HG02840 (cell line): Measurements from ENCODE around the gene LRRC4.

ENCODE experiments used
- ATAC-seq: cut with Tn5 transposase; IDR thresholded peaks from one replicate; pipeline ENCODE4 v1.9.1; 2021; ENCODE audit warnings: mild to moderate bottlenecking, moderate library complexity, moderate number of reproducible peaks; ENCODE audit not compliant: unreplicated experiment, low FRiP score

The LRRC4 gene

DNA sequence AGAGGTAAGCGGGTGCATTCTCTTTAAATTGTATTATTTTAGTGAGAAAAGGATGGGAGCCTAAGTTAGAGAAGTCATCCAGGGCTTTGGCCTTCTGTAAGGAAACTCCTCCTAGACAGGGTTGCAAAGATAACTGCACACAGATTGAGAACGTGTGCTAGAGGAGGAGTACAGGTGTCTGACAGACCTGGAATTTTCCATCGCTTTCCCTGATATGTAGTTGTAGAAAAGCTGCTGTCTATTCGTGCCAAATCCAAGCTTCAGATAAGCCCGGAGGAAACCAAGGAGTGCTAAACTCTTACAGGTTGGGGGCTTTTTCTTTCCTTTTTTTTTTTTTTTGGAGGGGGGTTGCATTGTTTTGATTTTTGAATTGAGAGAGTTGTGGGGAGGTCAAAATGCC lies 23.1 kb downstream of the LRRC4 start:
- no peak for ATAC-seq

DNA sequence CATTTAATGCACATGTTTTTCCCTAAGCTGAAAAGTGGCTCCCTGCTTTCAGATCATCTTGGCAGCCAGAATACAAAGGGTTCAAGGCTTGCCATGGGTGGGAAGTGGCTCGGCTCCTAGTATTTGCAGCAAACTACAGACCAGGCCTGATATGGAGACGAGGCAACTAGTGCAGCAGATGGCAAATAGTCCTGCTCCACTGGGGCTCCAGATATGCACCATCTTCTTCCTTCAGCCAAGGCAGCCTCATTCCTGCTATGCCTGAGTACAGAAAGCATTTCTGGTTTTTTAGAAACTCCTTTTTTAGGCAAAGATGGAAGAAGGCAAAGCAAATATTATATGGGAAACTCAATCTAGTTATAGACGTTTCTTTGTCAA lies 23.9 kb downstream of the LRRC4 start:
- no peak for ATAC-seq

DNA sequence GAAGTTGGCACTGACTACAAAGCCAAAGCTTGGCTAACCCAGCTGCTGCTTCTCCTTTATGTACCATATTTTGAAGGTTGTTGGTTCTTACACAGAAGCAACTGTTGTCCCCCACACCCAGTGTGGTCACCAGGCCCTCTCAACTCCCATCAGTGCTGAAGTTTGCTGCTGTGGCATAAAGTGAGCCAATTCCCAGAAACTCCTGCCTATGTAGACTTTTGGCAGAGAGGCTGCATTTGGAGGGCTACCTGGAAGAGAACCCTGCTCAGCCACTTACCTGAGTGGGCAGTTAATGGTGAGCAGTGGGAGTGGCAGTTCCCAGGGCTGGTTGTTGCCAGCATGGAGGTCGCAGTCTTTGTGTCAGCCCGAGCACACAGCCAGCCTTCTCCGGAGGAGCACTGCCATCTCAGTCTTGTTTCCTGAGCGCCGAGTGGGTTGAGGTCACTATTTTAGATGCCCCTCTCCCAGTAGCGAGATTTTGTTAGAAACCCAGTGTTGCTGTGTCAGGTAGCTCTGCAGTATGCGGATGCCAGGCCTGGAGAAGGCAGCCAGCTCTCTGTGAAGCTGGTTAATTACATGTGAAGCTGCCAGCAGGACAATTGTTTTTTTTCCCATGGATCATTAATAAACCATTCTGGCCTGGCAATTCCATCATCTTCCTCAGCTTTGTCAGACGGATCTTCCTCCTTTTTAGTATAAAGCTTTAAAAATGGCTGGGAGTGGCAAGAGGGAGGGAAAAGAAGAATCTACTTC lies 24.5 kb downstream of the LRRC4 start:
- ATAC-seq, result no peak

DNA sequence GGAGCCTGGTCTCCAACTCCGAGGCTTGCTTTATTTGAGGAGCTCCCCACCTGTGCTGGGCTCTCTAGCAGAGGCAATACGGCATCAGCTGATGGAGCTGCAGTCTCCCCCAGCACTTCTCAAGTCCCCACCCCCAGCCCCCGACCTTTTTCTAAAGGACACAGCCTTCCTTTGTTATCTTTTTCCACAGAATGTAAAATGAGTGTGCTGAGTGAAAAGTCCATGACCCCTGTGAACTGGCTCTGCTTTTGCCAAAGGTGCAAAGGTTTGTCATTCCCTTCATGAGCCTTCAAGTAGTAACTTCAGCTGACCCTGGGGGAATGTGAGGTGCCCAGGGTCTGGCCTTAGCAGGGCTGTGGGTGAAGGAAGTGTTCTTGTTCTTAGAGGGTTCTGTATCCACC lies 25.5 kb downstream of the LRRC4 start:
- no peak for ATAC-seq

DNA sequence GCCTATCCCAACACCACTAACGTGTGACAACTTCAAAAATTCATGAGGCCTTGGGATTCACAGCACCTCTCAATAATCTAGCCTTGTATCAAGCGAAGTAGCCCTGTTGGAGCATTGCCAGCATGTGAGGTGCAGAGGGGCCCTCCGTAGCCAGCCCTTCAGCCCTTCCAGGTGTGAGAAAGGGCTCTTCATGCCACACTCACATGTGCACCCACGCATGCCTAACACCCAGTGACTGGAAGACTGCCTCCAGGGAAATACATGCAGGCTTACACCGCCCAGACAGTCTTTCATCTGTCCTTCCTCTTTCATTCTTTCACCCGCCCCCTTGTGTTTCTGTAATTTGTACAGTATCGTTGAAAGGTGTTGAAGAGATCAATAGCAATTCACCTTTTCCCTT lies 26.1 kb downstream of the LRRC4 start:
- no peak for ATAC-seq

DNA sequence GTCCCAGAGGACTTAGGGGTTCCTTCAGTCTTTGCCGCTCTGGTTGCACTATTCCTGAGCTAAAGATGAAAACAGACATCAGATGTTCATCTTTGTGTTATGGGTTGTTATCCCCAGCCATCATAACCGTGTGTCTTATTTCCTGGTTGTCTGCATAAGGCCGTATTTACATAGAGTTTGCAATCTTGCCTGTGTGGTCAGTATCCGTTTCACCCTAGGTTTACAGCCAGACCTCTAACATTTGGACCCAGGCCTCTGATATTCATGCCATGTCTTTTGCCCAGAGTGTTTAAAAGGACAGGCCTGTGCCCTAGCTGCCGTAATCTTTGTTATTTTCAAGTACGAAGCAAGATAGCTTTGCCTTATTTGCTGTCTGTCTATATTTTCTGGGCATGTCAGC lies 26.6 kb downstream of the LRRC4 start:
- no peak for ATAC-seq

DNA sequence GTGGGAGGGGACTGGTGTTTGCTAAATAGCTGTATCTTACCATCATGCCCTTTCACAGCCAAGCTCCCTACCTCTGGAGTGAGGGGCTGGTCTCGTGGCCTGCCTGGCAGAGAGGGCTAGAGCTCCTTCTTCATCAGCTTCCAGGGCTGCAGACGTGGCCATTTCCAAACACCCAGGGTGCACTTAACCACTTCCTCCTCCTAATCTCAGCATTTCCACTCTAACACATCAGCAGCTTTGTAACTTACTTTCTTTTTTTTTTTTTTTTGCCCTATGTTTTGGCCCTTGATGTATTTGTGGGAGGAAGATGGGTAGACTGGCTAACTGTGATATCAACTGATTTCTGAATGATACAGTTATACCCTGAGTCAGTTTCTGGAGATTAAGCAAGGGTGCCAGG lies 27.4 kb downstream of the LRRC4 start:
- no peak for ATAC-seq

DNA sequence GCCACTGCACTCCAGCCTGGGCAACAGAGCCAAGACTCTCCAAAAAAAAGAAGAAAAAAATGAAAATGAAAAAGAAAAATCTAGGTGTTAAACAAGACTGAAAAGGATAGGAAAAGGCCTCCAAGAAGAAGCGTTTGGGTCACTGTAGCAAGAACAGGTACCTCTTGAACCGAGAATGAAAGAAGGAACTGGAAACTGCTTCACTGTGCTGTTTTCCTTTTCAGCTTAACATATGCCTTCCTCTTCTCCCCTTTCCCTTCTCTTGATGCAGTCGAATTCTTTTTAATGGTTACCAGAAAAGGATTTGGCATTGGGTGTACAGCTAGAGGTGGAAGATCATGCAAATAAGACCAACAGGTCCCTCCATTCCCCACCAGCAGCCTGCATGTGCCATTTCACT lies 28.1 kb downstream of the LRRC4 start:
- peak; percentile 46 for ATAC-seq

DNA sequence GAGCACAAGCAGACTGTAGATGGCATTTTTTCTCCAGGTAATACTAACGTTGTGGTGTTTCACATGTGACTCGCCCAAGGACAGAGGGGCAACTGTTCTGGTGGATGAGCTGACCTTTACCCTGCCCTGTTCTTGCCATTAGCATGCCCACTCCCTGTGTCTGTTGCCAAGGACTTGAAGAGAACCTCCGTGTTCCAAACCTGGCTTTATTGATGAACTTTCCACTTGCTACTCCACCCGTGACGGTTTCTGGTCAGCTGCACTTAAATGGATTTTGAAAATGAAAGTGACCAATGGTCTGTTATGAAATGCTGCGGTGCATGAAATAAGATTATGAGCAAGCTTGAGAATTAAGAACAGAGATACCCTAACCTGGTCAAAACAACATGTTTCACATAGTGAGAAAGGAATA lies 30.4 kb downstream of the LRRC4 start:
- peak; percentile 41 for ATAC-seq

DNA sequence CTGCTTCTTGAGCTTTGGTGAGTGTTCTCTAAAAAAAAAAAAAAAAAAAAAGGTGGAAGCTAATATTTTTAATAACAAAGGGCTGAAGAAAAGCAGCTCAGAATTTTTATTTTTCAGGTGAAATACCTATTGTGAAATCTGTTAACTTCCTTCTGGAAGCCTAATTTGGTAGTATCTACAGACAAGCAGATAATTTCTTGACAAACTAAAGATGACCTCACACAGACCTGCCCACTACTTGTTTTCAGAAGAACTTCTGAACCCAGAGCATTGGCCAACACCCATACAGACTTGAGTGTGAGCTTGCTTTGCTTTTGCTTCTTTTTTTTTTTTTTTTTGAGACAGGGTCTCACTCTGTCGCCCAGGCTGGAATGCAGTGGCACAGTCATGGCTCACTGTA lies 31.2 kb downstream of the LRRC4 start:
- ATAC-seq, result no peak

DNA sequence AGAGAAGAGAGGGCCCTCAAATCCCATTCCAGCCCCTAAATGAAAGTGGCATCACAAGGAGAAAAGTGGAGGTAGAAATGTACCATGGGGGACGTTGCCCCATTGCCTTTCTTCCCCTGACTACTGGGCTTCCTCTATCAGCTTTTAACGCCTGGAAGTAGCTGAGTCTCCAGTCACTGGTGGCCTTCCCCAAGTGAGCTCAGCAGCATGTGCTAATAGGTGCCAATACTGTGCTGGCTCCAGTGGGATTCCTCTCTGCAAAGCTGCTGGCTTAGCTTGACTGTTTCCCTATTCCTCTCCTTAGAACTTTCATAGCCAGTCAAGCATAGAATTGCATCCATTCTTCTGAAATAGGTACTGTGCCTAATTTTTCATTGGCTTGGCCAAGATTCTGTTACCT lies 32.6 kb downstream of the LRRC4 start:
- ATAC-seq, result no peak

DNA sequence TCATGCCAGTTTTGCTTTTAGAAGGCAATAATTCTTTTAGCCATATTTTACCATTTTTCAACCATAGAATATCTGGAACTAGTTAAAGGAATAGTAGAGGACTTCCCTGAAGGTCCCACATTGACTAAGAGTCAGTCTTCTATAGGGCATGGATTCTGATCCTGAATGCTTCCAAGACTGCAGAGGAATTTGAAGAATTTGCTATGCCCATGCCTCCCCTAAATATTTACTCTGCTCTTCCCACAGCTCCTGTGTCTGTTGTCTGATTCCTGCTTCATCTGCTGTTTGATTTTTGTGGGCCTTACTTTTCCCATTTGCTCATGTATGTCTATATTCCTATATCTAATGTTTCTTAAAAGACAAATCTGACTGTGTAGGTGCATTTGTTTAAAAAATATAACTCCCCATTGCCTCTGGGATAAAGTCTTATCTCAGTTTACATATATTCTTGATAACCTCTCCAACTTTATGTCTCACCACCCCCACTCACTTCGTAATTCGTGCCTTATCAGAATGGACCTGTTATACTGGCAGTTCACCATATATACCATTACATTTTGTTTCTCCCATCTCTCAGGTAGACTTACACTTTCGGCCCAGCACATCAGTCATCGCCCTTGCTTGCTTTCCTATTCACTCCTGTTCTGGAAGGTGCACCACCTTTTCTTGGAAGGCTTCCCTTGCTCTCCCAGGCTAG lies 33.9 kb downstream of the LRRC4 start:
- ATAC-seq, result no peak

DNA sequence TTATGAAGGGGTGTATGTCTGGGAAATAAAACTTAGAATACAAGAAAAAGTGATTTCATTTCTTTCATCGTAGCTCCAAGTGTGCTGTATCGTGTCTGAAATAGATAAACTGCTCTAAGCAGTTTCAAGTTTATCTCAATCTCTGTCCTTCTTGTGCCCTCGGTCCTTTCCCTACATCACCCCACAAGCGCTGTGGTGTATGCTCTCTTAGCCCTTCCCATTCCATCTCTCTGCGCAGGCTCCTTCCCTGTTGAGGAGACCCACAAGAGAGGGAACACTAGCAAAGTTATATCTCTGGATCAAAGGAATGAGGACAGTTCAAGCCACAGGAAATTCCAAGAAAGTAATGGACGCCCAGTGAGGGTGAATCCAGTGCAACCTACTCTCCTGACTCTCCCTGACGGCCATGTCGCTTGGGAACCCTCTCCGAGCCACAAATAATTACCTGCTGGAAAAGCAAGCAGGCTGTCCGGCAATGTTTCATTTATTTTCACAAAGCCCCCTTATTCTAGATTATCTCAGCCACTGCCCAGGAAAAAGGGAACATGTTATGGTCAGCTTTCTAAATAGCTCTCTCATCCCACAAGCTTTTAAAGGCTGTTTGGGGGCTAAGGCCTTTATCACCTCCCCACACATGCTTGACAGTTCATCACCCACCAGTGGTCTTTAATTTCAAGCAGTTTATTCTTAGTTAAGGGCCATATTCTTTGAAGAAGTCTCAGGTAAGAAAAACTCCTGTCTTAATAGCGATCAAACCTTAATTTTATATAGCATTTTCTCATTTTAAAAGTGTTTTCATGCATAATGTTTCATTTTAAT lies 34.8 kb downstream of the LRRC4 start:
- ATAC-seq, result no peak

DNA sequence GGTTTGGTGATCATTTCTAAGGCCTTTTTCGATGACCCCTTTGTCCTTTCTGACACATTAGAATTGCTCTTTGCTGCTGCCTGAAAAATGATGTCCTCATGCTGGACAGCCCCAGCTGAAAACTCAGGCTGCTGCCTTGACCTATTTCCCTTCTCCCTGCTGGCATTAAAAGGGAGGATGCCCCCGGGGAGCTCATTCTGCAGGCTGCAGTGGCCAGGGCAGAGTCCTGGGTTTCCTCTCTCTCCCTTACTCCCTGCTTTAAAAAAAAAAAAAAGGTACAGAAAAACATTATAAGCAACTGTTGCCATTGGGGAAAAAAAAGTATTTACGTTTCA lies 35.4 kb downstream of the LRRC4 start:
- ATAC-seq, result no peak

DNA sequence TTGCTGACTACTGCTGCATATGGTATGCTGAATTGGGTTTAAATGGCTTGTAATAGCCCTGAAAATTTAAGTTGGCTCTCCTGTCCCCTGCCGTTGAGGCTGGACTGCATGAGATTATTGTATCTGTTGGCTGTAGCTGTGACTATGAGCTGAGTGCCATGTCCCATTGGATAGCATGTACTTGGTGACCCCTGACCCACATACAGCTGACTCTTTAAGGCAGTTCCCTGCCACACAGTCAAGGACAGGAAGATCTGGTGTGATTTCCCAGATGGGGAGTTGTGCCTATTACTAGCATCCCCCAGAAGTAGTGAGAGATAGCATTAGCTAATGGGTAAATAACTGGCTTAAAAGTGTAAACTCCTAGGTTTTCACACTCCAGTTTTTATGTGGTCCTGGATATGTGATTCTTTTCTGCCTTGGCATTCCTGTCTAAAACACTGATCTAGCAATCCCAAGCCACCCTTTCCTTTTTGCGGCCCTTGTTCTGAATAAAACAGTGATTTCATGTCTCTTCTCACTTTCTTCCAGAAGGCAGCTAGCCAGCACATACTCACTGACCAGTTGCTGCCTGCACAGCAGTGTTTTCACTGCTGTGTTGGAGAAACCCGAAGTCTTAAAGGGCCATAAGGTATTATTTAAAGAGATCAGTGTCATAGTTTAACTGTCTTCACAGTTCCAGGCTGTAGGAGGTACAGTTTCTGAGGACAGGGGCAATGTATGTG lies 35.9 kb downstream of the LRRC4 start:
- no peak for ATAC-seq

DNA sequence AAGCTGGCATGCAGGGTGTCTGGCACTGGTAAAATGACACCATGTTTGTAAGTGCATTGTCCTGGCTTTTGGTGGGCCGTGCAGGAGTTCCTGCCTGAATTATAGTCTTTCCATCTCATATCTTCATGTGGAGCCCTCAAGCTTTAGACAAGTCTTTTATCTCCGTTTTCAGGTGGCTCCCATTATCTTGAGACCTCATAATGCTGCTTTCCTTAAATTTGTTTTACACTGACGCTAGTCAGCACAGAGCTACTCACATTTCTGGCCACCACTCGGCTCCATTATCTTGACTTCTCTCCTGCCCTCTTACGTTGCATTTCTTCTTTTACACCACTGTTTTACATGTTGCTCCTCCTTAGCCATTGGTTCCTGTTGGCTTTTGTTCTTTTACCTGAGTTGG lies 37.2 kb downstream of the LRRC4 start:
- ATAC-seq, result no peak

DNA sequence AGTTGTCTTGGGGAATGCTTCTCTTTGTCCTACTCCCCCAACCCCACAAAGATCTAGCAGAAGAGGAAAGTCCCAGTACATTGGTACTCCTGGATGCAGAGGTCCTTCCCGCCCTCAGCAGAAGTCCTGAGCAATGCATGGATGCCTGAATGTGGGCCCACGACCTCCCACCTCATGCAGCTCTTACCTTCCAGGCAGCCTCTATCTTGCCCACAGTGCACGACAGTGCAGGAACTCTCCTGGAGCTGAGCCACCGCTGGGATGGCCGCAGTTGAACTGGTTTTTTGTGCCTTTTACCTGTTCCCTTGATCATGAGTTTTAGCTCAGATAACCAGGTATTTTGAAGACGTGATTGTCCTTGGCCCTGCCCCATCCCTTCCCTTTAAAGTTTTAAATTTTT lies 37.9 kb downstream of the LRRC4 start:
- no peak for ATAC-seq

DNA sequence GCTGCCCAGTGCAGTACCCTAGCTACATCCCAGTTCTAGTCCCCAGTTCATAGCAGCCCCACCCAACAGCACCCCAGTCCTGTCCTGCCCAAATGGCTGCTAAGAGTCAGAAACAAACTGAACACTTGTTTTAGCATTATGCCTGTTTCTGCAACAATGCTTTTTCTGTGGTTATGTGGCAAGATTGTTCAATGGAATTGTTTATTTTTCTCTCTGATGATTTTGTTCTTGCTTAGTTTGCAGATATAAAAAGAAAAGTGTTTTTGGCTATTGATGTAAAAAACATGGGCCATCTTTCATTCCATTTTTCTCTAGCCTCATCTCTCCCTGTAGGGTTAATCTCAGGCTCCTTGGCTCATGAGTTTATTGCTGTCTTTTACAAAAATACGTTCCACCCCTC lies 42.5 kb downstream of the LRRC4 start:
- no peak for ATAC-seq

DNA sequence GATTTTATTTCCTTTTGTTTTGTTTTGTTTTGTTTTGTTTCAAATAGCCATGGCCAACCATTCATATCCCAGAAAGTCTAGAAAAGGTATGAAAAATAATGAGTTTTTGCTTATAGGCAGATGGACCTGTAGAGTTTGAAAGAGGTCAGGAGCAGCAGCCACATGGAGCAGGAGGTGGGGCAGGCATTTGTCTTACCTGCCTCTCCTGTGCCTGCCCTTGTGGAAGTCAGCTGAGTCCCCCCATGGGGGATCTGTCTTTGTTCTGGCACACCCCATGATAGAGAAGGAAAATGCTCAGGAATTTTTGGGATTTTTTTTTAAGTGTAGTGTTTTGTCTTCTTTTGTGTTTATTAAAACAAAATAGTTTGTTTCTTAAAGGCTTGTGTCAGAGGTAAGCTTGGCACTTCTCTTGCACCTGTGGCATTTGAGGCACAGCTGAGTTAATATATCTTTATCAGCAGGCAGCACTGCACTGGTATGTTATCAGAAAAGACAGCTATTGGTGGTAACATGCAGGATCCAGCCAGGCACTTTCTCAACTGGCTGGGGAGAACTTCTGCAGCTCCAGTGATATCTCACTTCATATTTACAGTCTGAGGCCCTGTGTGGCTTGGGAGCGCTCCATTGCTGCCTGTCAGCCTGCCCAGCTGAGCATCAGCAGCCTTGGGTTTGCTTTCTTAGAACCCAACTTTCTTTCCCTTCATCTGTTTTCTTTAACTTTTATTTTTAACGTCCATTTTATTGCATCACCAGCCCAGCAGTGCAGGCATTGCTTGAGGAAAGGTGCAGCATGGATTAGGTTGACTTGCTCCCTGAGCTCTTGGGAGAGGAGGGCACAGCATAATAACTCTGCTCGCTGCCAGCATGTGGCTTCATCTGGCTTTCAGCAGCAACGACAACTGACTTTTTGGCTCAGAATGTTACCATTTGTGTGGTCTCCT lies 44.4 kb downstream of the LRRC4 start:
- ATAC-seq, result no peak

DNA sequence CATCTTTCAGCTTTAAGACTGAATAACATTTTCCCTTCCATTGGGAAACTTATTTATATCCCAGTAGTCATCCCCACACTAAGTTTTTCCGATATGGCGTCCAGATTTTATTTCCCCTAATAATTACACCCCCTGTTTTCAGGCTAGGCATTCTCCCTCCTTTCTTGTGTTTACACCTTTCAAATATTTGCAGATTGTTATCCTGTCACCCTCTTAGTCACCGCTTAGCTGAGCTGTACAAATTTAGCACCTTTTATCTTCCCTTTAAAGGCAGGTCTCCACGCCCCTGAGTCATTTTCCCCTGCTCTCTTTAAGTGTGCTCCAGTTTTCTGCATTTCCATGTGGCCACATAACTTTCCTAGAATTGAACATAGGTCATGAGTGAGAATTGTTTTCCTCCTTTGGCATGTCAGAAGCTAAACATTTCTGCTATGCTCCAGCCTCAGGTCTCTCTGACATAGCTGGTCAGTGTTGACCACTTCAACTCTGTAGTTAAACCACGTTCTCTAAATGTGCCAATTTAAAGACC lies 47.4 kb downstream of the LRRC4 start:
- no peak for ATAC-seq
